ENCODE data around the gene MTR. TPM values are rescaled to one million over a fixed set of nuclear protein-coding genes. Genes with fewer than 3 reads are reported as not detected.

MTR gene
- total RNA-seq, 4 donors from 2014 or later = 26.1 to 41.6 (median 32.8) TPM

DNA sequence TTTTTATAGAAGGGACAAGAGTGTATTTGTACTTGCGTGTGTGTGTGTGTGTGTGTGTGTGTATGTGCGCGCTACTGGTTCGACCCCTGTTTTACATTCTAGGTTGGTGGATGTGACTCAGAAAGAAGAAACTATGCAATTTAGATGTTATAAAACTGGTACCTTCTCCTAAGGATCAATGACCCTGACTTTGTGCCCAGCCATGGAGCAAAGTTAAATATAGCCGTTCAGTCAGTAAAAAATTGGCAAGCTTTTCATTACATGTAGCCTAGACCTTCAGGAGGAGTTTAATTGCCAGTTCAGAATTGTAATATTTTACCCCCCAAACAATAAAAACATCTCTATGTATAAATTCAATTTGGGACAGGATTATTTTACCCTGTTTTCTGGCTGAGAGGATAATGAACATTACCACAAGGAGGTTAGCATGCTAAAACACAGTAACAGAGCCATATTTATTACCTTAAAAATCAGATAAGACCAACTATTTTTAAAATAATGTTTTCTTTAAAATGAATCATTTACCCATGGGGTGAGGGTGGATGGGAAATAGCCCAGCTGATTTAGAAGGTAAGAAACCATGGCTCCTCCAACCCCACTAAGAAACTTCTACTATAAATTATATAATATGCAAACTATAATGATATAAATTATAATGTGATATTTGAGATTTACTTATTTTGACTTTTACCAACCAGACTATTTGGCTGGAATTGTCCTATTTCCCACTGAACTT, 33.5 kb upstream of the MTR start:
- TF ChIP-seq, protein P1, sequence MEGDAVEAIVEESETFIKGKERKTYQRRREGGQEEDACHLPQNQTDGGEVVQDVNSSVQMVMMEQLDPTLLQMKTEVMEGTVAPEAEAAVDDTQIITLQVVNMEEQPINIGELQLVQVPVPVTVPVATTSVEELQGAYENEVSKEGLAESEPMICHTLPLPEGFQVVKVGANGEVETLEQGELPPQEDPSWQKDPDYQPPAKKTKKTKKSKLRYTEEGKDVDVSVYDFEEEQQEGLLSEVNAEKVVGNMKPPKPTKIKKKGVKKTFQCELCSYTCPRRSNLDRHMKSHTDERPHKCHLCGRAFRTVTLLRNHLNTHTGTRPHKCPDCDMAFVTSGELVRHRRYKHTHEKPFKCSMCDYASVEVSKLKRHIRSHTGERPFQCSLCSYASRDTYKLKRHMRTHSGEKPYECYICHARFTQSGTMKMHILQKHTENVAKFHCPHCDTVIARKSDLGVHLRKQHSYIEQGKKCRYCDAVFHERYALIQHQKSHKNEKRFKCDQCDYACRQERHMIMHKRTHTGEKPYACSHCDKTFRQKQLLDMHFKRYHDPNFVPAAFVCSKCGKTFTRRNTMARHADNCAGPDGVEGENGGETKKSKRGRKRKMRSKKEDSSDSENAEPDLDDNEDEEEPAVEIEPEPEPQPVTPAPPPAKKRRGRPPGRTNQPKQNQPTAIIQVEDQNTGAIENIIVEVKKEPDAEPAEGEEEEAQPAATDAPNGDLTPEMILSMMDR (IDR thresholded peaks at IDR 0.05; ENCODE audit: low read depth) = no peak

DNA sequence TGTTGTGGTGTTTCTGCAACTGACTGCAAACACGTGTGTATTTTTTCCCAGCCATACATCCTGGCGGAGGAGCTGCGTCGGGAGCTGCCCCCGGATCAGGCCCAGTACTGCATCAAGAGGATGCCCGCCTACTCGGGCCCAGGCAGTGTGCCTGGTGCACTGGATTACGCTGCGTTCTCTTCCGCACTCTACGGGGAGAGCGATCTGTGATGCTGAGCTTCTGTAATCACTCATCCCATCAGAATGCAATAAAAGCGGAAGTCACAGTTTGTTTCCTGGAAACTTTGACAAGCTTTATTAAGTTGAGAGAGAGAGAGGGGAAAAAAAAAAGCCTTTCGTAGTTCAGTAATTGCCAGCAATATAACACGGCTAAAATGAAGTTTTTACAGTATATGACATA, 32.7 kb upstream of the MTR start:
- TF ChIP-seq, protein P1 (IDR thresholded peaks at IDR 0.05; ENCODE audit: low read depth) = no peak

DNA sequence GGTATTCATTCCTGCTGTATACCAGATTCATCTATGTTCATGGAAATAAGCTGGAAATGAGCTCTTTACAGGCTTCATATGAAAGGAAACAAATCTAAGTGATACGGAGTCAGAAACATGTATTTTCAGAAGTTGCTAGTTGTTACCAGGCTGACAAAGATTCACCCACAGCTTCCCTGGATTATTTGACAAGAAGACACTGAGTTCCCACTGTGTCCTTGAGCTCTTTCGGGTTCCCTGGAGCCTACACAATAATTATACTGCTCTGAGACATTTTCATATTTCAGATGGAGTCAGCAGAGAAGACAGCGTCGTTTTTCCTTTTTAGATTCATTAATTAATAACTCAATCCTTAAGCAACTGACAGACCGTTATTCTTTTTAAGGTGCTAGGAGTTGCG, 29.3 kb upstream of the MTR start:
- TF ChIP-seq, protein P1 (IDR thresholded peaks at IDR 0.05; ENCODE audit: low read depth) = no peak

DNA sequence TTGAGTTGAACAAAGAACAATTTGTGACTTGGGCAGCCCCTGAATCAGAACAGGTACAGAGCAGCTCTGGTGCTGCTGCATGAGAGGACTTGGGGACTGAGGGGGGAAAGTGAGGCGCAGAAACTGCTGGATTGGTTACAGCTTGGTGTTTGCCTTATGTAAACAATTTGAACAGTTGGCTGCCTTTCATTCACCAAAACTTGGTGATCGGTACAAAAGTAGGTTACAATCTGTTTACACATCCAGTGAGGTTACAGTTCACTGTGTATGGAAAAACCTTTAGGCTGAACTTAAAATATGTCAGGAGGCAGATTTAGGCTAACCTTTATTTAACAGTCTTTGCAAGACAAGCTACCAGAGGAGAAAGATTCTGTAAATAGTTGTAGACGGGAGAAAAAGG, 28.6 kb upstream of the MTR start:
- TF ChIP-seq, protein P1 (IDR thresholded peaks at IDR 0.05; ENCODE audit: low read depth) = no peak

DNA sequence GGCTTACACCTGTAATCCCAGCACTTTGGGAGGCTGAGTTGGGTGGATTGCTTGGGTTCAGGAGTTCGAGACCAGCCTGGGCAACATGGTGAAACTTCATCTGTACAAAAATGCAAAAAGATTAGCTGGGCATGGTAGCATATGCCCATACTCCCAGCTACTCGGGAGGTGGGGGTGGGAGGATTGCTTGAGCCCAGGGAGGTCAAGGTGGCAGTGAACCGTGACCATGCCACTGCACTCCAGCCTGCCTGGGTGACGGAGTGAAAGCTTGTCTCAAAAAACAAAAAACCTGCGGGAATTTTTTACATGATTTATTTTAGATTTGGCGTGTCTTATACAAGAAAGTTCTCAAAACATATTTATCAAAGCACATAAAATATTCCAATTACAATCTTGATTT, 27.8 kb upstream of the MTR start:
- TF ChIP-seq, protein P1 (IDR thresholded peaks at IDR 0.05; ENCODE audit: low read depth) = no peak

DNA sequence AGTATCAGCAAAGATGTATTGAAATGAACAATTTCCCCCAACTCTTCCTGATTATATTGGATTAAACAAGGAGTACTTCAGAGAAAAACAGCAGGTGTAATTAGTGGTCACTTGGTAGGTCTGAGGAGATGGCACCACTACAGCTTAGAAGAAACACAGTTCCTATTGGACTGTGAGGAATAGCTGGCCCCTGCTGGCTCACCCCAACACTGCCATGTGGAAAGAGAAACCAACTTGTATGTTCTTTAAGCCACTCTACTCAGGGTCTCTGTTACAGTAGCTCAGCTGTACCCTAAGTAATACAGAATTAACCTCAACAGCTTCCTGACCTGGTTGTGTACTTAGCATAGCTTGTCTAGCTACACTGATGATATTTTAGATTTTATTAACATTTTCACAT, 26.5 kb upstream of the MTR start:
- TF ChIP-seq, protein P1 (IDR thresholded peaks at IDR 0.05; ENCODE audit: low read depth) = no peak

DNA sequence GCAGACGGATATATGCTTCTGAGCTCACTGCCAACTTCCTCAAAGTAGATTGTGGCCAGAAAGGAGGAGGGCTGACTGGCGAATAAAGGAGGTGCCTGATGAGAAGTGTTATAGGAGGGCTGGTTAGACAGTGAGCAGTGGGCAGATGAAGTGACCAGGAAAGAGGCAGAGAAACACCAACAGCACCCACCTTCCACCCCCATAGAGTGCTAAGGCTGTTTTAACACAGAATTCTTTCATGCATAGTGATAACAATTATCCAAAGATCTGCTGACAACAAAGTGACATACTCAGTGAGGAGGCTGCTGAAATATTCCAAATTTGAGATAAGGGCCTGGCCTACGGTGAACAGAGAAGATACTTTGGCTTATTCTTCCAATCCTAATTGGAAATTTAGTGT, 21.2 kb upstream of the MTR start:
- TF ChIP-seq, protein P1 (IDR thresholded peaks at IDR 0.05; ENCODE audit: low read depth) = no peak

All from subcutaneous adipose tissue (tissue), 4 donors.